HFFc6 (cell line): ENCODE data around the gene RASSF5. TPM values are rescaled to one million over a fixed set of nuclear protein-coding genes. Genes with fewer than 3 reads are reported as not detected.

Experiments
- DNase-seq: peaks from one replicate; pipeline ENCODE4 v3.0.0-alpha.2; 2018
- H3K27ac Mint-ChIP-seq: 2 replicates; pipeline ENCODE4 v1.8.0; 2020; ENCODE audit warnings: mild to moderate bottlenecking, mixed read lengths
- H3K27me3 Mint-ChIP-seq: 2 replicates; pipeline ENCODE4 v1.8.0; 2021; ENCODE audit warnings: mild to moderate bottlenecking, moderate library complexity, mixed read lengths; ENCODE audit not compliant: insufficient read depth
- H3K36me3 Mint-ChIP-seq: 2 replicates; pipeline ENCODE4 v1.8.0; 2021; ENCODE audit warnings: low read depth, mixed read lengths
- H3K4me1 Mint-ChIP-seq: 2 replicates; pipeline ENCODE4 v1.8.0; 2020; ENCODE audit warnings: low read depth, mixed read lengths
- H3K4me3 Mint-ChIP-seq: 2 replicates; pipeline ENCODE4 v1.8.0; 2020; ENCODE audit warnings: mild to moderate bottlenecking, moderate library complexity, mixed read lengths
- H3K9me3 Mint-ChIP-seq: 2 replicates; pipeline ENCODE4 v1.8.0; 2020; ENCODE audit warnings: mild to moderate bottlenecking, mixed read lengths
- total RNA-seq, 6 experiments: library from RNA; stranded (reverse); fragmentation: NEBNext Ultra II Directional; extraction: Animal tissue kit (Norgen Biotek cat#: 25700); gene quantifications; 2 replicates in 1 of 6; 3 replicates in 5 of 6; pipeline ENCODE4 v1.2.3, GENCODE V29; 2021
- TF ChIP-seq, protein P1 (sequence below): fragments of 200-600 bp; sonication (generic); IDR thresholded peaks from 2 replicates; pipeline ENCODE4 v1.5.0; 2021; ENCODE audit warnings: antibody characterized with exemption, mild to moderate bottlenecking

Gene RASSF5
- total RNA-seq, 6 experiments from 2014 or later, result 0.52 to 1.1 (median 0.82) TPM

DNA sequence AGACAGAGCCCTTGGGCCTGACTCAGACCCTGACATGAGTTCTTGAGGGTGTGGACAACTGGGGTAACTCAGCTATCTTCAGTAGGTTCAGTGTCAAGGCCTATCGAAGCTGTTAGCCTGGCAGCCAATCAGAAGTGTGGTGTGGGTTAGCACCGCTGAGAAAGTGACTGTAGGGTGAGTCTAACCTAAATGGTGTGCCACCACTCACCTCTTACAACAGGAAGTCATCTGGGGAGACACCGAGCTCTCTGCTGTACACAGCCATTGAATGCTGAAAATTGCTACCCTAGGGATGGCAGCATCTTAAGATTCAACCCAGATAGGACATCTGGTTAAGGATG, 44.6 kb downstream of the RASSF5 start:
- Mint-ChIP-seq H3K4me3 (no peak overlapping the region), H3K27ac (no peak overlapping the region), H3K27me3 (peaks cover 29% of the 10 kb centered on the region), H3K4me1 (0 out of 2 replicates have a peak, but pooled peaks cover 5% of the 10 kb centered on the region), H3K36me3 (no peaks in the 10 kb centered on the region), H3K9me3 (no peaks in the 10 kb centered on the region)
- TF ChIP-seq, protein P1, sequence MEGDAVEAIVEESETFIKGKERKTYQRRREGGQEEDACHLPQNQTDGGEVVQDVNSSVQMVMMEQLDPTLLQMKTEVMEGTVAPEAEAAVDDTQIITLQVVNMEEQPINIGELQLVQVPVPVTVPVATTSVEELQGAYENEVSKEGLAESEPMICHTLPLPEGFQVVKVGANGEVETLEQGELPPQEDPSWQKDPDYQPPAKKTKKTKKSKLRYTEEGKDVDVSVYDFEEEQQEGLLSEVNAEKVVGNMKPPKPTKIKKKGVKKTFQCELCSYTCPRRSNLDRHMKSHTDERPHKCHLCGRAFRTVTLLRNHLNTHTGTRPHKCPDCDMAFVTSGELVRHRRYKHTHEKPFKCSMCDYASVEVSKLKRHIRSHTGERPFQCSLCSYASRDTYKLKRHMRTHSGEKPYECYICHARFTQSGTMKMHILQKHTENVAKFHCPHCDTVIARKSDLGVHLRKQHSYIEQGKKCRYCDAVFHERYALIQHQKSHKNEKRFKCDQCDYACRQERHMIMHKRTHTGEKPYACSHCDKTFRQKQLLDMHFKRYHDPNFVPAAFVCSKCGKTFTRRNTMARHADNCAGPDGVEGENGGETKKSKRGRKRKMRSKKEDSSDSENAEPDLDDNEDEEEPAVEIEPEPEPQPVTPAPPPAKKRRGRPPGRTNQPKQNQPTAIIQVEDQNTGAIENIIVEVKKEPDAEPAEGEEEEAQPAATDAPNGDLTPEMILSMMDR, result no peak
- no peak for DNase-seq

DNA sequence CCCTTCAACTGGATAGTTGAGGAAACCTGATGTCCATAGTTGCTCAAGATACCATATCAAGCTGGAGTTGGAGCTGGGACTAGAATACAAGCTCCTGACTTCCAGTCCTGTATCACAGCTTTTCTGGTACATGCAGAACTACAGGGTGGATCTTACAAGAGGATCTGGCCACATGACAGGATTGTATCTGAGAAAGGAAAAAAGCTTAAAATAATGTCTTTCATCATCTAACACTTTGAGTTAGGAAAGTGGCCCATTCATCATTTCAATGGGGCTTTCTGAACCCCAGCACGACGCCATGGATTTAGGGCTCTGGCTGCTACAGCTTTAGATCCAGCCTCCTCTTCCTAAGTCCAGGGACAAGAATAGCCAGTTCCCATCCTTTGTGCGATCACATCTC, 46.9 kb downstream of the RASSF5 start:
- H3K27me3 Mint-ChIP-seq, result peaks cover 22% of the 10 kb centered on the region
- H3K4me3 Mint-ChIP-seq, result no peak overlapping the region
- H3K9me3 Mint-ChIP-seq, result no peaks in the 10 kb centered on the region
- no peak for DNase-seq
- H3K4me1 Mint-ChIP-seq, result peaks cover 15% of the 10 kb centered on the region
- TF ChIP-seq, protein P1, result no peak
- no peak overlapping the region for H3K27ac Mint-ChIP-seq
- H3K36me3 Mint-ChIP-seq, result no peaks in the 10 kb centered on the region

DNA sequence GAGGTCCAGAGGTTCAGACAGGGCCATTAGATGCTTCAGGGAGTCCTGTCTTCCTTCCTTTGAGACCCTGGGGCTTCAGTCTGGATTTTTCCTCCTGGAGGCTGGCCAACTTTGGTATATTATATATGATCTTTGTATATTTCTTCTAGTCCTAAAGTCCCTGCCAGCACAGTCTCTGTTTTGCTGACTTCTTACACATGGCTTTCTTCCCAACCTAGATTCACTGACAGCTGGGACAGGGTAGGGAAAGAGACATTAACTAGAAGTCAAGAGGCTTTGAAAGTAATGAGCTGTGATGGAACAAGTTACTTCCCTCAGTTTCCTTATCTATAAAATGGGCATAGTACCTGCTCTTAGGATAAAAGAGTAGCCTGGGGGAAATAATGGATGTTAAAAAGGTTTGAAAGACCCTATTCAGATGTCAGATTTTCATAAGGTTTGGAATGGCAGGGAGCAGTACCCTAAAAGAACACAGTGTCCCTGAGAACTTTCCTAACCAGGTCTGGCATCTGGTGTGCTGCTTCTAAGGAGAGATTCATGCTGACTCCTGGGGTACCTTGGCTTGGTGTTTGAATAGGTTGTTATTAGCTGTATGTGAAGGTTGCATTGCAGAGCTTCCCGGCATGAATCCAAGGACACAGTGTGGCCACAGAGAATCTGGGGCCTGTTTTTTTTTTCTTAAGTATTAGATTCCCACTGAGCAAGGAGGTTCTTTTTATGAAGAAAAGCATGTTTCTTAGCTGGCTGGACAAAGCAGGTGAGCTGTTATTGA, 47.6 kb downstream of the RASSF5 start:
- TF ChIP-seq, protein P1, result no peak
- Mint-ChIP-seq H3K4me3 (no peak overlapping the region), H3K27ac (no peak overlapping the region), H3K36me3 (no peaks in the 10 kb centered on the region), H3K27me3 (peaks cover 16% of the 10 kb centered on the region), H3K4me1 (peaks cover 15% of the 10 kb centered on the region), H3K9me3 (no peaks in the 10 kb centered on the region)
- no peak for DNase-seq

DNA sequence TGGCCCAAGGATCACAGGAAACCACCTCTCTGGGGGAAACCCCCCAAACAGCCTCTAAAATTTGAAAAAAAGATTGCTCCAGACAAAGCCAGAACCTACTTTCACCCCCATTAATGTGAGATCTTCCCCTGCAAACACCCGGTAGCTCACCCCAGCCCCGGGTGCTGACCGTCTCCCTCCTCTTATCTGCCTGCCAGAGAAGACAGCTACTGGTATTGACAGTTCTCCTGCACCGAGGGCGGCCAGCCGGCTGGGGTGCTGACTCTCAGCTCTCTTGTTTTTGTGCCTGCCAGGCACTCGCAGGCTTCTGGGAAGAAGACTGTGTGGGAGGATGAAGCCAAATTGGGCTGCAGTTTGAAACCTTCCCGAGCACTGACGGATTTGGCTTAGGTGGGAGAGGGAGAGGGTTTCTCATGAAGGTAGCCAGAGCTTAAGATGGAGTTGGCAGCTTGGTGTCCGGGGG, 48.2 kb downstream of the RASSF5 start:
- H3K4me1 Mint-ChIP-seq, result peaks cover 15% of the 10 kb centered on the region
- H3K4me3 Mint-ChIP-seq, result no peak overlapping the region; the same call in 1 of the 2 replicates
- DNase-seq, result no peak
- TF ChIP-seq, protein P1, result no peak
- H3K27me3 Mint-ChIP-seq, result peaks cover 14% of the 10 kb centered on the region
- no peaks in the 10 kb centered on the region for H3K36me3 Mint-ChIP-seq
- H3K9me3 Mint-ChIP-seq, result no peaks in the 10 kb centered on the region
- H3K27ac Mint-ChIP-seq, result no peak overlapping the region

DNA sequence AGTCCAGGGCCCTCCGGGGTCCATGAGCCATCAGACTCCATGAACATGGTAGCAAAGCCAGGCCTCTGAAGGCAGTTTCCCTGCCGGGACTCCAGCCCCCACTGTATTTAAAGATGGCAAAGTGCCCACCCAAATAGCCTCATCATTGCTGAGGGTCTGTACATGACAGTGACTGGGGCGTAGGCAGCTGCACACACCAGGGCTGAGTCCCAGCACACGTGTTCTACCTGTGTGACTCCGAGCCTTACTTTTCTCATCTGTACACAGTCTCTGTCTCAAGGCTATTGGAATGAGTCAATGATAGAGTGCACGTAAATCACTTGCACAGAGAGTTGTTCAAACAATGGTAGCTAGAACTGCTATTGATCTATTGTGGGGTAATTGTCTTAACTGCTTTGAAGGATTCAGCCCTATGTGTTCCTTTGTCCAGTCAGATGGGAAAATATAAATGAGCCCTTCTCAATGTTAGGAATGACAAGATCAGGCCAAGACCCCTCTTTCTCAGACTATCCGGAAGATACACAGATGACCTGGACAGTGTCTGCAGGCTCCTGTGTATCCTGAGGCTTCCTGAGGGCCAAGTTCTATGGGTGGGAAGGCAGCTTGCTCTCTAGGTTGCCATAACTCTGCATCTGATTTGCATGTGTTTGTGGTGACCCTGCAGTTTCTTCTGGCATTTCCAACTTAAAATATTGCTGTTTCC, 48.9 kb downstream of the RASSF5 start:
- peaks cover 14% of the 10 kb centered on the region for H3K27me3 Mint-ChIP-seq
- peaks cover 15% of the 10 kb centered on the region for H3K4me1 Mint-ChIP-seq
- no peaks in the 10 kb centered on the region for H3K9me3 Mint-ChIP-seq
- H3K27ac Mint-ChIP-seq, result no peak overlapping the region
- peak overlapping the region; percentile 64 for H3K4me3 Mint-ChIP-seq
- no peak for DNase-seq
- TF ChIP-seq, protein P1, result no peak
- H3K36me3 Mint-ChIP-seq, result no peaks in the 10 kb centered on the region
